Ecto neural progenitor cell (in vitro differentiated cells): ENCODE data around the gene PDE2A.

Source experiments
- DNase-seq: peaks from one replicate; pipeline ENCODE4 v3.0.0-alpha.2; 2018; ENCODE audit warnings: low spot score

PDE2A gene

GRCh38 chr11:72683782-72684200 is 9.6 kb upstream of the PDE2A start:
- DNase-seq: peak; percentile 89

GRCh38 chr11:72682858-72683243 is 8.6 kb upstream of the PDE2A start:
- no peak for DNase-seq

DNA sequence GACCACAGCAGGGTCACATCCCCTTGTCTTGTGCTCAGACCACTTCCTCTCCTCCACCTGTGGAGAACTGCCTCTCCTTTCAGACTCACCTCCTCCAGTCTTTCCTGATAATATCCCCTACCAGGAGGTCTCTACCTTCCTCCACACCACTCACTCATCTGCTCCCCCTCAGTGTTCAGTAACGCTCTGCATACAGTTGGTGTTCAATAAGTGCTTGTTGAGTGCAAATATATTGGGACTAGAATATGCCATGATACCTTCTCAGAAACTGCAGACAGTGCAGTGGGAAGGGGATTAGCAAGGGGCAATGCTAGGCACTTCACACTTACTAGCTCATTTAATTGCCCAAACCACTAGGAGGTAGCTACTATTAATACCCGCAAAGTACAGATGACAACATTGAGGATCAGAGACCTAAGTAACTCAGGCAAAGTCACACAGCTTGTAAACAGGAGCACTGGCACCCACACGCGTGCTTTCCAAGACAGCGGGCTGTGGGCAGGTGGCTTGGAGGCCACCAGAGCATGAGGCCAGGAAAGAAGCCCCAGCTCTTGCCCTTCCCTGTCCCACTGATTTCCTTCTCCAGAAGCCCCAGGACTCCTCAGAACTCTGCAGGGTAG is 8.1 kb upstream of the PDE2A start:
- no peak for DNase-seq

DNA sequence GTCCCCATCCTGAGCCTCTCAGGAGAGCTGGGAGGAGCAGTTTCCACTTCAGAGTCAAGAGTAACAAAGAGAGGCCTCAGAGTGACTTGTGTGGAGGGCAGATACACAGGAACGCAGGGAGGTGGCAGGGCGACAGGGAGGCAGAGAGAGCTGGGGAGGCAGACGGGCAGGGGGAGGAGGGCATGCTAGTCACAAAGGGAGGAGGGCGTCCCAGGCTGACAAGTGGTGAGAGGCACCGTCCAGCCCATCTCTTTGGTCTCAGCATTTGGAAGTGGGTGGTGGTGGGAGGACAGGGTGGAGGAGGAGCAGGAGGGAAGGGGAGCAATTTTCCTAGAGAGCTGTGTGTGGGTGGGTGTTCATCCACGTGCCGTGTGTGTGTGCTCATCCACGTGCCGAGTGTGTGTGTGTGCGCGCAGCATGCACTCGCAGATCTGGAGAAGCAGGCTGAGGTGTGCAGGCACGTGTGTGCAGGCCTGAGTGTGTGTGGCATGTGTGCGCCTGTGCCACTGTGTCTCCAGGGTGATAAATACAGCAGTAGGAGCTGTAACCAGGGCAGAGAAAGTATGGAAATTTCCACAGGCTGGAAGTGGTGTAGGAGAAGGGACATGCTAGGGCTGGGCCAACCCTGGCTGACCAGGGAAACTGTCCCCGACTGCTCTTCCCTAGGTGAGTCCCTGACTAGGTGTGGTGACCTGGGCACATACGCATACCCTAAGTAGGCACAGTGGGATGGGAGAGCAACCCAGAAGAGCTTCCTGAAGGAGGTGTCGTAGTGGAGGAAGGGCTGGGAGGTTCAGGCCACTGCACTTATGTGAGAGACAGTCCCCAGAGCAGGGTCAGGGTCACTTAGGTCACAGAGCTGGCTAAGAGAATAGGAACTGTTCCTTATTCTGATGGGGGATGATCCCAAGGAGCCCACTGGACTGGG is 7.3 kb upstream of the PDE2A start:
- no peak for DNase-seq

GRCh38 chr11:72680624-72681158 is 6.5 kb upstream of the PDE2A start:
- no peak for DNase-seq

- no peak for DNase-seq
Observed at GRCh38 chr11:72679869-72680268, 5.6 kb upstream of the PDE2A start.

DNA sequence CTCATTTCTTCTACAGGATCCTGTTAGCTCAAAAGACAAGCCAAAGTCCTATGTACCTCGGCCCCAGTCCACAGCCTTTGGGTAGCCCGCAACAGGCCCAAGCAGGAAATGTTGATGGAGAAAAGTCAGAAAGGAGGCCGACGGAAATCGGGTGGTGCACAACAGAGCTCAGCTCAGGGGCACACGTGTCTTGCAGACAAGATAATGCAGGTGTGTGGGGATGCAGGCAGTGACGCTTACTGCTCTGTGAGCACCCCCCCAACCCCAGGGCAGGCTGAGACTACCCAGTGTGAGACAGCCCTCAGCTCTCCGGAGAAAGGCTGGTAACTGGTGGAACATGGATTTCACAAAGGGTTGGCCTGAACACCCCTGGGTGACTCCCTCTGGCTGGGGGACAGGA is 4.3 kb upstream of the PDE2A start:
- DNase-seq: no peak

DNA sequence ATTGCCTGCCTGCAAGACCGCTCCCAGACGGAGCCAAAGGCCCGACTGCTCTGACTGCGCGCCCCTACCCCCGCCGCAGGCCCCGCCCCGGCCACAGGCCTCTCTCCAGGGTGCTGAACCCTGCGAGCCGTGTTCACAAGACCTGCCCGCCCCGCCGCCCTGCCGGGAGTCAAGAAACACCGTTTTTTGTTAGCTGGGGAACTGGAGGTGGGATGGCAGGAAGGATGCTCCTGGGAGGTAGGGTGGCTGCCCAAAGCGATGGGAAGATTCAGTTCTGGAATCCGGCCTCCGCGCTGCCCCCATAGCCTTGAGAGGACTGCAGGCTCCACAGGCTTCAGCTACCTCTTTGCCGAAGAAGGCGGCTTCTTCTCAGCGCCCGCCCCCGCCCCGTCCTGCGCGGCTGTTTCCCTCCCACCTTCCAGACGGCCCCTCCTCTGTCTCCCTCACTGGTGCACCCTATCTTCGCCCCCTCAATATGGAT is 2.7 kb upstream of the PDE2A start:
- DNase-seq: peak; percentile 93

DNA sequence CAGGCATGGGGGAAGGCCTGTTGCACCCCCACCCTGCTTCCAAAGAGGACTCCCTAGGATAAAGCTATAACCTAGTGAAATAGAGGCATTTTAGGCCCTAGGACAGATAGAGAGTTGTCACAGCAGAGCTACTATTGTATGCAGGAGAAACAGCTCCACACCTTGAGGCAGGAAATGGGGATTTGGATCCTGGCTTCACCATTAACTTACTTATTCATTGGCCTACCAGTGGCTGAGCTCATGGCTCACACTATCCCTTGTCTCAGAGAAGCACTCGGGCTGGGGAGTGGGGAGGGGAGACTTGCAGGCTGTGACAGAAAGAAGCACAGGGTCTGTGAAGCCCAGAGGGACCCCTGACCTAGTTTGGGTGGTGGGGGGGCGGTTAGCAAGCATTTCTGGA is 999 bp upstream of the PDE2A start:
- no peak for DNase-seq

DNA sequence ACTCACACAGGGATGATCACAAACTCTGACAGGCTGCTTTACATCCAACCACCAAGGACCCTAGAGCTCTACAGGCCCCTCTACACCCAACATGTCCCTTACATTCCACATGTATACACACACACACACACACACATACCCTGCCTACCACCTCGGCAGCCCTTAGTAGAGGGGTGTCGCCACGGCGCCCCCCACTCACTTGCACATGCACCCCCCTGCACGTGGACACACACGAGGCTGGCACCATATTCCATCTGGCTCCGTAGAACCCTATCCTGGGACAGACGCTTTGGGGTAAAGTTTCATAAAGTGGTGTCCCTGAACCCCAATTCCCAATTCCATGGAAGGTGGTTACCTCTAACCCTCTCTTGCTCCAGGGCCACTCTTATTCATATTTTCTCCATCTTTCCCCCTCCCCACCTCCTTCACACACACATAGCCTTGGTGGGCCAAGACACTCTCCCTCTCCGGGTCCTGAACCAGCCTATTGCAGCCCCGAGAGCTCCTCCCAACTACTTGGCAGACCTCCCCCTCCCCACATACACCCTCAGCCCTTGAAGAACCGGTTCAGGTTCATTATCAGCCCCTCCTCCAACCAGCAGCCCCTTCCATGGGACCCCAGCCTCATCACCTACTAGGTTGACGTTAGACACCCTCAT is 809 bp downstream of the PDE2A start:
- peak; percentile 60 for DNase-seq

- DNase-seq: no peak
Observed at GRCh38 chr11:72672597-72673238, 1.5 kb downstream of the PDE2A start.

DNA sequence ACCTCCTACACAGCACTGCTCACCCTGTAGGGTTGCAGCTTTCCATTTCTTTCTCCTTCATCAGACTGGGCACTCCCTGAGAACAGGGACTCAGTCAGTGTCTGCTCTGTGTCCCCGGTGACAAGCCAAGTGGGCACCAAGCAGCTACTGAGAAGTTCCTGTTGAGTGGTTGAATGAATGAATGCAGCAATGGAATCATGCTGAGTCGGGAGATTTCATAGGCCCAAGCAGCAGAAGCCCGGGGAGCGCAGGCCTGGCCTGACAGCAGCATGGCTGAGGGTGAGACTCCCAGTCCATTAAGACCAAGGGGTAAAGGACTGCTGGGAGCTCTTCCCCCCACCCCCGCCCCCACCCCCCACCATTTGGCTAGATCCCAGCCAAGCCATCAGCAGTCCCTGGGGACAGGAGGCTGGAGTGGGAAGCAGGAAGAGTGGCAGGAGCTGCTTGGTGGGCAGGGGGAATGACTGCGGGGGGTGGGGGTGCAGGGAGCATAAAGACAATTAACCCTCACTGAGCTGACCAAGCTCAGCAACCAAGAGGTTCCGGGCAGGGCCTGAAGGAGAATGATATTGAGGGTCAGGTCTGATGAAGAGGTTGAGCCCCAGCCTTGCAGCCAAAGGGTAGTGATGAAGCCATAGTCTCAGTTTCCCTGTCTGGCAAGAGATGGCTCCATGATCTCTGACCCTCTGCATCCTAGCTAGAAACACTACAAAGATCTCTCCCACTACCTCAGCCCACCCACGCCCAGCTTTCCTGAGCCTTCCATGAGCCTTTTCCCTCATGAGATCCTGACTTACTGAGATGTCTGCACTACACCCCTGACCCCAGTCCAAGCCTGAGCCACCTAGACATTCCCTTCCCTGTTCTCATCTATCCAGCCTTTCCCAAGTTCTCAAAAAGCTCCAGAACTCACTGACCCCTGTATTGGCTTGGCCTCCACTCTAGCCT is 2.8 kb downstream of the PDE2A start:
- no peak for DNase-seq

- no peak for DNase-seq
Observed at GRCh38 chr11:72670041-72670440, 4.2 kb downstream of the PDE2A start.

- DNase-seq: no peak
Observed at GRCh38 chr11:72669527-72669926, 4.7 kb downstream of the PDE2A start.

DNA sequence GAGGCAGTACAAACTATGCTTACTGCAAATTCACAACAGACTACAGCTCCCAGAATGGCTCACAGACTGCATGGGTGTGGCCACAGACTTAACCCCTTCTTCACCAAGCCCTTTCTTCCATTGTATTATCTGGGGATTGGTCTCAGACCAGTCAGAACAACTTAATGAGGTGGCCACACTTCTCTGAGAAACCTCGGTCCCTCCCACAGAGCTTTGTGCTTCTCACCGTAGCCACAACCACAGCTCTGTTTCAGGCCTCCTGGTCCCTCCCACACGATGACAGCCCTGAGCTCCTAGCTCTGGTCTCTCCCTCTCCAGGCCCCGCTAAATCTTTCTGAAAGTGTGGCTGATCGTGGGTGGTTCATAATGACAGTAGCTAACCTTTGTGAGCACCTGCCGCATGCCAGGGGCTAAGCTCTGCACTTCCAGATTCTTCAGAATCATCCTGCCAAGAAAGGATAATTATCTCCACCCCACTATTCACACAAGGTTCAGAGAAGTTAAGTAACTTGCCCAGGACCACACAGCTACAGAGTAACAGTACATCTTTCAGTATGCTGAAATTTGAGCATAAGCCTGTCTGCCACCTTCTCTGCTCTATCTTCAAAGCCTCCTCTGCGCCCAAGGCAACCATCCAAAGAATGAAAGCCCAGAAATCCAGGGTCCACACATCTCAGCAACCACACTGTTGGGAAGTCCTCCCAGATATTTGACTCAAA is 5.4 kb downstream of the PDE2A start:
- peak; percentile 60 for DNase-seq

GRCh38 chr11:72665911-72666472 is 8.2 kb downstream of the PDE2A start:
- no peak for DNase-seq

DNA sequence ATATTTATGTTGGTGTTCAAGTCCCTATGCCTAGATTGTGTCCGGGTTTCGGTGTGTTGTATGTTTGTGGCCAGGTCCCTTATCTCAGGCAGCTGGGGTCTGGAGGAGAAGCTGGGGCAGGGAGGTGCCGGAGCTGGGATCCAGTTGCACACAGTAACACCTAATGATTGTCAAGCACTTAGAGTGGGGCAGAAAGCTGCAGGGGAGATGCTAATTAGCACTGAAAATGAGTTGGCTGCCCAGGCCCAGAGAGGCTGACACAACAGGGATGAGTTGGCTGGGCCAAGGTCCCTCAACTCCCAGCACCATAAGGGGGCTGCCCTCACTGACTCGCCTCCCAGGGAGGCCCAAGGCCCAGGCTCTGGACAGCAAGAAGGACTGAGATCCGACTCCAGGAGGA is 12.2 kb downstream of the PDE2A start:
- DNase-seq: no peak

GRCh38 chr11:72661486-72661885 is 12.7 kb downstream of the PDE2A start:
- no peak for DNase-seq

DNA sequence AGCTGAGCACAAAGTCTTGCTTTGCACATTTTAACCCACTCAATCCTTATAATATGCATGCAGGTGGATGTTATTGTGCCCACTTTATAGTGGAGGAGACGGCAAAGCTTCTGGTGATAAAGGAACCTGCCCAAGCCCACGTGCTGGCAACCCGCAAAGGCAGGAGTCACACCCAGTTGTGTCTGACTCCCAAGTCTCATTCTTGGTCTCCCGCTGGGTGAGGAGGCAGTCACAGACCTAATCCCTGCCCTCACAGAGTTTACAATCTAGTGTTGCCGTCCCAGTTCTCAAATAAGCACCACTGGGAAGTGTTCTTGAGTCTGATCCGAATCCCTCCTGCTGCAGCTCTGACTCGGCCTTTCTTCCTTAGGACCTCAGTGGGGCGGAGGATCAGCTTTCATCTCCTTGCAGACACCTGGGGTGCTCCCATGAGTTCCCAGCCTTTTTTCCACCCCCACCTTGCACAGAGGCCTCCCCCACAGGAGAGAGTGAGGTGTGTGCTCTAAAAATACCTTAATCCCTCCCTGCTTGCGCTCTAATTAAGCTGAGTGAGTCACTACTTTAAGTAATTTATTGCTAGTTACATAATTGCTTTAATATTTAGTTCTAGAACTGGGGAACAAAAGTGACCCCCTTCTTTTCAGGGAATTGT is 15.1 kb downstream of the PDE2A start:
- DNase-seq: no peak
